Right lobe of liver (tissue), 6 donors: ENCODE measurements around the gene ITGA2. TPM values are rescaled to one million over a fixed set of nuclear protein-coding genes. Genes with fewer than 3 reads are reported as not detected.

ENCODE experiments used
- ATAC-seq, 4 donors: fragments of 200-7000 bp; cut with Tn5 transposase; one replicate each; pipeline ENCODE4 v1.9.1; 2020; ENCODE audit warnings: mild to moderate bottlenecking in 4 of 4, moderate library complexity in 4 of 4
- DNase-seq, 3 donors: peaks; one replicate each; pipeline ENCODE4 v3.0.0-alpha.2; 2020
- H3K27ac ChIP-seq, 3 donors: fragments of 200-600 bp; one replicate each; pipeline ENCODE4 v1.8.0; 2022
- H3K27me3 ChIP-seq, 2 donors: fragments of 200-600 bp; one replicate each; pipeline ENCODE4 v1.8.0; 2022
- H3K36me3 ChIP-seq, 4 donors: fragments of 200-600 bp; sonication (generic) in 1 of 4; one replicate each; pipeline versions ENCODE4 v1.5.1 to v1.8.0; 2017 to 2022; ENCODE audit warnings: control low read depth in 1 of 4
- H3K4me1 ChIP-seq, 4 donors: fragments of 200-600 bp; sonication (generic) in 1 of 4; one replicate each; pipeline versions ENCODE4 v1.5.1 to v1.8.0; 2017 to 2022; ENCODE audit warnings: control low read depth in 1 of 4
- H3K4me3 ChIP-seq, 3 donors: fragments of 200-600 bp; one replicate each; pipeline ENCODE4 v1.8.0; 2022
- H3K9me3 ChIP-seq, 4 donors: fragments of 200-600 bp; sonication (generic) in 1 of 4; one replicate each; pipeline versions ENCODE4 v1.5.1 to v1.8.0; 2017 to 2022; ENCODE audit warnings: control low read depth in 1 of 4
- POLR2A ChIP-seq: fragments of 450-650 bp; IDR thresholded peaks from one replicate; pipeline ENCODE4 v1.6.1; 2017; ENCODE audit warnings: antibody characterized with exemption, mild to moderate bottlenecking
- WGBS: methylation state at CpG from one replicate; pipeline ENCODE4 v1.1.6; 2018; ENCODE audit warnings: low coverage, low lambda C conversion rate; ENCODE audit not compliant: insufficient coverage; ENCODE audit errors: missing lambda C conversion rate; 5-methylcytosine and 5-hydroxymethylcytosine counted together
- intact Hi-C, 2 donors: fragments of 100-400 bp; cut with DNase I; formaldehyde crosslinking; loops; one replicate each; pipeline versions ENCODE4 v1.11.2 to v1.14.1; 2022
- total RNA-seq, 6 experiments: library from RNA; depleted of rRNA in 2 of 6; stranded (reverse); fragments of >200 nt in 2 of 6; fragmentation: NEBNext Ultra II Directional in 3 of 6; extraction: Animal tissue kit (Norgen Biotek cat#: 25700) in 3 of 6; gene quantifications; one replicate each; pipeline versions ENCODE4 v1.1.0 to v1.2.4, GENCODE V29; 2016 to 2023
- TF ChIP-seq, protein P1 (sequence below), 4 donors: fragments of 200-600 bp in 3 of 4; fragments of 450-650 bp in 1 of 4; IDR thresholded peaks; one replicate each; pipeline versions ENCODE4 v1.5.1 to v1.8.0; 2016 to 2022; ENCODE audit warnings: antibody characterized with exemption in 4 of 4, mild to moderate bottlenecking in 2 of 4
- donor health status: DM: no; HTN: yes; CAD: no.
- donor health status: DM: no; HTN: no; CAD: no.
- donor health status: DM: no; HTN: no; CAD: no.
- donor health status: DM: no; HTN: yes; CAD: no.
- donor health status: DM: no; HTN: yes; CAD: no.

The ITGA2 gene
- total RNA-seq, 6 experiments from 2014 or later = 0.11 to 1.6 (median 0.40) TPM

DNA sequence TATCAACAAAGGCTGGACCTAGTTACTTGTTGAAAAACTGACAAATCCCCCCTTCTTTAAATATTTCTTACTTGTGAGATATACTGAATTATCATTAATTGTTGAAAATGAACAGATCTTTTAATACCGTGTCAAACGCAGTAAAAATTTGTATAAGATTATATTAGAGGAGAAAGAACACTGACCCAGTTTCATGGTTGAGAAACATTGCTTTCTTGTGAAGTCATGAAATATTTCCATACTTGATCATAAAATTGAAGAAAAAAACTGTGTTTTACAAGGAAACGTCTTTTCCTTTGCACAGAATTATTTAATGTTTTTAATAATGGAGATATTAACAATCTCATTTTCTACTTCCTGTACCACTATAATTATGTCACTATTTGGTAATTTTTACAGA is 74.6 kb downstream of the ITGA2 start:
- H3K27me3 ChIP-seq = no peaks in the 10 kb centered on the region
- intact Hi-C loops = no loop called here
- no peaks in the 10 kb centered on the region for H3K4me1 ChIP-seq
- no peaks in the 10 kb centered on the region for H3K36me3 ChIP-seq
- TF ChIP-seq POLR2A = no peak
- TF ChIP-seq, protein P1, sequence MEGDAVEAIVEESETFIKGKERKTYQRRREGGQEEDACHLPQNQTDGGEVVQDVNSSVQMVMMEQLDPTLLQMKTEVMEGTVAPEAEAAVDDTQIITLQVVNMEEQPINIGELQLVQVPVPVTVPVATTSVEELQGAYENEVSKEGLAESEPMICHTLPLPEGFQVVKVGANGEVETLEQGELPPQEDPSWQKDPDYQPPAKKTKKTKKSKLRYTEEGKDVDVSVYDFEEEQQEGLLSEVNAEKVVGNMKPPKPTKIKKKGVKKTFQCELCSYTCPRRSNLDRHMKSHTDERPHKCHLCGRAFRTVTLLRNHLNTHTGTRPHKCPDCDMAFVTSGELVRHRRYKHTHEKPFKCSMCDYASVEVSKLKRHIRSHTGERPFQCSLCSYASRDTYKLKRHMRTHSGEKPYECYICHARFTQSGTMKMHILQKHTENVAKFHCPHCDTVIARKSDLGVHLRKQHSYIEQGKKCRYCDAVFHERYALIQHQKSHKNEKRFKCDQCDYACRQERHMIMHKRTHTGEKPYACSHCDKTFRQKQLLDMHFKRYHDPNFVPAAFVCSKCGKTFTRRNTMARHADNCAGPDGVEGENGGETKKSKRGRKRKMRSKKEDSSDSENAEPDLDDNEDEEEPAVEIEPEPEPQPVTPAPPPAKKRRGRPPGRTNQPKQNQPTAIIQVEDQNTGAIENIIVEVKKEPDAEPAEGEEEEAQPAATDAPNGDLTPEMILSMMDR (IDR thresholded peaks at IDR 0.05) = no peak
- H3K27ac ChIP-seq = no peak overlapping the region
- no peak for DNase-seq
- no peak for ATAC-seq
- 60% methylated on average over 3 of the region's 3 CpGs for WGBS
- H3K9me3 ChIP-seq = no peaks in the 10 kb centered on the region
- no peak overlapping the region for H3K4me3 ChIP-seq

DNA sequence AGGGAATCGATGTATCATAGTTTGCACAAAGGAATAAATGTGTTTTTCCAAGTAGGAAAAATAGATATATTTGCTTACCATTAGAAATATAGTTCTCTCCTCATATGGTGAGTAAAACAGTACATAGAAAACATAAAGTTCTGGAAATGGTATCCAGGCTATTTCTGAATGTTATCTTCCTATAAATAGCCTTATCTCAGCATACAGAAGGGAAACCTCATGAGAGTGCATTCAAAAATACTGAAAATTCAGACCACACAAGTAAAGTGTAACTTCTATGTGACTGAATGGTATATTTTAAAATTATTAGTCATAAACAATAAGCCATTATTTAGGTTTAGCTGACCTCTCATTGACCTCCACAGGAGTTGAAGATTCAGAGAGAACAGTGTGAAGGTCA is 76.9 kb downstream of the ITGA2 start:
- DNase-seq (no peak), ATAC-seq (no peak)
- Histone ChIP-seq H3K36me3 (no peaks in the 10 kb centered on the region), H3K9me3 (no peaks in the 10 kb centered on the region), H3K27me3 (no peaks in the 10 kb centered on the region), H3K27ac (no peak overlapping the region), H3K4me3 (no peak overlapping the region), H3K4me1 (no peaks in the 10 kb centered on the region)
- intact Hi-C loops = no loop called here
- 89% methylated on average over 1 of the region's 1 CpG for WGBS
- TF ChIP-seq, protein P1 (IDR thresholded peaks at IDR 0.05) = no peak
- TF ChIP-seq POLR2A = no peak

DNA sequence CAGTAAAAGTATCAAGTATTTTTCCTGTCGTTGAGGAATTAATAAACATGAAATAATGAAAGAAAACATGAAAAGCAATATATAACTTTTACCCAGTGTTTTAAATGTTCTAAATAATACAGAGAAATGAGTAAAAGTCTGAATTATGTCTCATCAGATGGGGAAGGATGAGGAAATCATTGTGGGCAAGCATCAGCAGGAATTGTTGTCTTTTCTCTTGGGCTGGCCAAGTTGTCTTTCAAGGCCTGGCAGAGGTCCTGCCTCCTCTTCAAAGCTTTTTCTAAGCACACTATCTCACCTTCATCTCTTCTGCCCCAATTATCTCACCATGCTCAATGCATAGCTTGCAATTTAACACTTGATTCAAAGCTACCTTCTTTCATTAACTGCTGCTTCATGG is 78.5 kb downstream of the ITGA2 start:
- H3K9me3 ChIP-seq = no peaks in the 10 kb centered on the region
- no peak for ATAC-seq
- 0% methylated on average over 1 of the region's 1 CpG for WGBS

DNA sequence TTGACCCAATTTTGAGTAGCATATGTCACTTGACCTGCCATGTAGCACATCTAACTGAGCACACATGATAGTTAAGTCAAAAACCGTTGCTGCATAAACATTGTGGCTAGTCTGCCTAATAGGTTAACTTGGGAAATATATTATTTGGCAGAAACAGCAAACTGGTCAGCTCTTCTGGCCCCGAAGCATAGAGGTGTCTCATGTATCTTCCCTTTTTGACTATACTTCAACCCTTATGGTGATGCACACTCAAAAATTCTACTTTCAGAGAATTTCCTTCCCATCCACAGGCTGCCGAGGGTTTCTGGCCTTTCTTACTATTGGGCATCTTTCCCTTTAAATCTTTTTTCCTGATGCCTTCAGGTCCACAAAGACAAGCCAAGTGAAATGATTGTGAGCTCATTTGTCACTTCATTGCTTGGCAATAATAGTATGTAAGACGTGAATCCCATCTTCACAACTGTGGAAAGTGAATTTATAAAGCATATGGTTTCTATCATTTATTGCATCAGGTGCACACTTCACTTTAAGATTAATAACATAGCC is 79.2 kb downstream of the ITGA2 start:
- no peak for ATAC-seq
- H3K9me3 ChIP-seq = no peaks in the 10 kb centered on the region
- intact Hi-C loops = no loop called here
- no peak overlapping the region for H3K4me3 ChIP-seq
- WGBS = 57% methylated on average over 4 of the region's 4 CpGs
- H3K36me3 ChIP-seq = no peaks in the 10 kb centered on the region
- DNase-seq = no peak
- H3K27me3 ChIP-seq = no peaks in the 10 kb centered on the region
- TF ChIP-seq POLR2A = no peak
- TF ChIP-seq, protein P1 (IDR thresholded peaks at IDR 0.05) = no peak
- no peaks in the 10 kb centered on the region for H3K4me1 ChIP-seq
- no peak overlapping the region for H3K27ac ChIP-seq

More for the DNA sequence above, 78.5 kb downstream of the ITGA2 start:
- TF ChIP-seq POLR2A = no peak
- TF ChIP-seq, protein P1 (IDR thresholded peaks at IDR 0.05) = no peak
- intact Hi-C loops = no loop called here
- no peaks in the 10 kb centered on the region for H3K36me3 ChIP-seq
- H3K4me3 ChIP-seq = no peak overlapping the region
- DNase-seq = no peak
- no peaks in the 10 kb centered on the region for H3K27me3 ChIP-seq
- no peaks in the 10 kb centered on the region for H3K4me1 ChIP-seq
- no peak overlapping the region for H3K27ac ChIP-seq

DNA sequence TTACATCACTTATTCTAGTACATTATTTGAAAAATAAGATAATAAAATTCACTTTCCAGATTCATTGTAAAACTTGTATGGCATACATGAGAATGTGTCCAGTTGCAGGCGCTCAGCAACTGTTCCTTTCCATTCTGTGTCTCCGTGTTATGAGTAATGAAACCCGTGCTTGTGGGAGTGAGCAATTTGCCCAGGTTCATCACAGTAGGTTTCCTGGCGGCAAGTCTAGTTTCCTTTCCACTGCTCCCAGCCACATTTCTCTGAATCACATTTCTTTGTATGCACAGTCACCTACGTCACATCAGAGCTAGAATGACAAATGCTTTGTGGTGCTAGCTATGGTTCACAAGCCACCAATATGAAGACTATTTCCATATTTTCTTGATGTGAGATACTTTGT is 80.5 kb downstream of the ITGA2 start:
- intact Hi-C loops = no loop called here
- no peak for TF ChIP-seq POLR2A
- TF ChIP-seq, protein P1 (IDR thresholded peaks at IDR 0.05) = no peak
- no peak for ATAC-seq
- WGBS = 77% methylated on average over 5 of the region's 5 CpGs
- no peak for DNase-seq
- Histone ChIP-seq H3K4me3 (no peak overlapping the region), H3K36me3 (no peaks in the 10 kb centered on the region), H3K9me3 (no peaks in the 10 kb centered on the region), H3K27me3 (no peaks in the 10 kb centered on the region), H3K4me1 (no peaks in the 10 kb centered on the region), H3K27ac (no peak overlapping the region)
